ENCODE data around the gene ZC2HC1B.

Gene ZC2HC1B, protein sequence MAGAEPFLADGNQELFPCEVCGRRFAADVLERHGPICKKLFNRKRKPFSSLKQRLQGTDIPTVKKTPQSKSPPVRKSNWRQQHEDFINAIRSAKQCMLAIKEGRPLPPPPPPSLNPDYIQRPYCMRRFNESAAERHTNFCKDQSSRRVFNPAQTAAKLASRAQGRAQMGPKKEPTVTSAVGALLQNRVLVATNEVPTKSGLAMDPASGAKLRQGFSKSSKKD

DNA sequence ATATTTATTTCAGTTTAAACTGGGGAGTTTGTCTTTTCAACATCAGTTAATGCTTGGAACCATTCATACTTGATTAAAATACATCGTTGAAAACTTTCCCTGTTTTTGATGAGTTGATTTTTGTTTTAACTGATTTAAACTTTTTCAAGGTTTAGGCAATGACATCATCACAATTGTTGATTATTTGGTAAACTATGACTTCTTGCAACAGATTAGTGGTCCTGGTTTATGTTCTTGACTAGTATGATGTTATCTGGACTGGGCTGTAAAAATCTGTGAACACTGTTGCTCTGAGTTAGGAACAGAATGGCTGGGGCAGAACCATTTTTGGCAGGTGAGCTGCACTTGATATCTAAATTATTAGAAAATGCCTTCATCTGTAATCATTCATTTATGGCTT, at the start of gene ZC2HC1B:
TSS of gene ZC2HC1B (plus strand) at position 241 of the 400 bp plus-strand sequence. CDS start at position 307, 66 bp downstream.
- Mint-ChIP-seq H3K27ac (no peak within 1 kb of the TSS), H3K4me1 (ENCODE audit: low read depth) (no peaks in the 10 kb centered on the region), H3K4me3 (no peak within 1 kb of the TSS), H3K27me3 (ENCODE audit: low read depth) (no peaks in the 10 kb centered on the region), H3K9me3 (peaks cover 5% of the 10 kb centered on the region), H3K36me3 (ENCODE audit: low read depth) (peaks cover 43% of the 10 kb centered on the region)
- DNase-seq (ENCODE audit: low spot score): no peak

DNA sequence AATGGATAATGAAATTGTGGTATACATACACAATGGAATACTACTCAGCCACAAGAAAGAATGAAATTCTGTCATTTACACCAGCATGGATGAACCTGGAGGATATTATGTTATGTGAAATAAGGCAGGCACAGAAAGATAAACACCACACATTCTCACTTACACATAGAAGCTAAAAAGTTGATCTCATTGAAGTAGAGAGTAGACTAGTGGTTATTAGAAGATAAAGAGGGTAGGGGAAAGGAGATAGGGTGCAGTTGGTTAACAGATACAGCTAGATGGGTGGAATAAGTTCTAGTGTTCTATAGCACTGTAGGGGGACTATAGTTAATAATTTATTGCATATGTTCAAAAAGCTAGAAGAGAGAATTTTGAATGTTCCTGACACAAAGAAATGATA, 46.7 kb upstream of the ZC2HC1B start:
- Mint-ChIP-seq H3K27ac (no peak overlapping the region), H3K9me3 (no peaks in the 10 kb centered on the region), H3K36me3 (ENCODE audit: low read depth) (no peaks in the 10 kb centered on the region), H3K4me3 (no peak overlapping the region), H3K27me3 (ENCODE audit: low read depth) (no peaks in the 10 kb centered on the region), H3K4me1 (ENCODE audit: low read depth) (no peaks in the 10 kb centered on the region)
- DNase-seq (ENCODE audit: low spot score): no peak

DNA sequence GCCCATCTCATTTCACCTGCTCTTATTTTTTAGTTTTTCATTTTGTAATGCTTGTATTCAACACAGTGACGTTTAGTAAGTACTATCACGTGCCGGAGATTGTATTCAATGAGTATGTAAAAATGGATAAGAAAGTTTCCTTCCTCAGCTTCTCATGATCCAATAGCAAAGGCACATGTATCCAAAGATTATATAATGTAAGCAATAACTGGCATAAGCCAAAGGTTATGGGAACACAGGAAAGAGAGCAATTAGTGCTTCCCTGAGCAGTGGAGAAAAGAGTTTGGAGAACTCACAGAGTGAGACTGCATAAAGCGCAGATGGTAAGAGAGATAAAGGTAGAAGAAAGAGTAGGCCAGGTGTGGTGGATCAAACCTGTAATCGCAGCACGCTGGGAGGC, 42.9 kb upstream of the ZC2HC1B start:
- Mint-ChIP-seq H3K27ac (no peak overlapping the region), H3K36me3 (ENCODE audit: low read depth) (peaks cover 2% of the 10 kb centered on the region), H3K27me3 (ENCODE audit: low read depth) (no peaks in the 10 kb centered on the region), H3K4me3 (no peak overlapping the region), H3K9me3 (no peaks in the 10 kb centered on the region), H3K4me1 (ENCODE audit: low read depth) (no peaks in the 10 kb centered on the region)
- no peak for DNase-seq (ENCODE audit: low spot score)

DNA sequence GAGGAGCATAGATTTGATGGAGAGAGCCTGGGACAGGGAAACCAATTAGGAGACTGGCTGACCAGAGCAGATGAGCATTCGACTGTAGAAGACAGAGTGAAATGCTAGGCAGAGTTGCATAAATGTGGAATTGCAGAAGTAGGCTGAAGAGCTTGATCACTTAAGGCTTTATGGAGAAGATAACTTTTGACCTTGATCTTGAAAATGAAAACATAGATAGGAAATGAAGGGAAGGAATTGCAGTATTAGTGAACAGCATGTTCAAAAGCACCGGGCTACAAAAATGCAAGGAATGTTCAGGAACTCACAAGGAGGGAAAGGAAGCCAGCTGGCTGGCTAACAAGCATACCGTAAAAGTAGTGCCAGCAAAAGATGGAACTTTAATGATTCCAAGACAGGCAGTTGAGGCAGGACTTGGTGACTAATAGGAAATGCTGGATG, 41.7 kb upstream of the ZC2HC1B start:
- Mint-ChIP-seq H3K27me3 (ENCODE audit: low read depth) (no peaks in the 10 kb centered on the region), H3K27ac (no peak overlapping the region), H3K36me3 (ENCODE audit: low read depth) (peaks cover 2% of the 10 kb centered on the region), H3K9me3 (no peaks in the 10 kb centered on the region), H3K4me3 (no peak overlapping the region), H3K4me1 (ENCODE audit: low read depth) (no peaks in the 10 kb centered on the region)
- no peak for DNase-seq (ENCODE audit: low spot score)

DNA sequence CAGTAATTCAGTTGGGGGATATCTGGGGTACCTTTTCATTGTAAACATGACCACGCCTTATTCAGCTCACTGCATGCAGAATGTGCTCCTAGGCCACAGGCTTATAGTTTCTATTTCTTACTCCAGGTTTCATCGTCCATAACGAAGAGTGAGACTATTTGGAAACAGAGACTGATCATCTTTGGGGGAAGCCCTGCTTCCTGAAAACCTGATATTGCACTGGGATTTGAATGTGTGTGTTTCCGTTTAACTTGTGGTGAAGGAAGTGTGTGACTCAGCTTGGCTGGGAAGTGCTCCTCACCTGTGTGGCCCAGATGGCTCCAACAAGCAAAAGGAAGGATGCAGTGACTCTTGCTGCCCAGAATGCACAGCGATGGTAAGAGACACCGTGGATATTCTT, 40.7 kb upstream of the ZC2HC1B start:
- peaks cover 2% of the 10 kb centered on the region for H3K36me3 Mint-ChIP-seq (ENCODE audit: low read depth)
- DNase-seq (ENCODE audit: low spot score): no peak
- H3K9me3 Mint-ChIP-seq: no peaks in the 10 kb centered on the region
- H3K4me3 Mint-ChIP-seq: no peak overlapping the region
- H3K27me3 Mint-ChIP-seq (ENCODE audit: low read depth): no peaks in the 10 kb centered on the region
- no peaks in the 10 kb centered on the region for H3K4me1 Mint-ChIP-seq (ENCODE audit: low read depth)
- H3K27ac Mint-ChIP-seq: no peak overlapping the region

DNA sequence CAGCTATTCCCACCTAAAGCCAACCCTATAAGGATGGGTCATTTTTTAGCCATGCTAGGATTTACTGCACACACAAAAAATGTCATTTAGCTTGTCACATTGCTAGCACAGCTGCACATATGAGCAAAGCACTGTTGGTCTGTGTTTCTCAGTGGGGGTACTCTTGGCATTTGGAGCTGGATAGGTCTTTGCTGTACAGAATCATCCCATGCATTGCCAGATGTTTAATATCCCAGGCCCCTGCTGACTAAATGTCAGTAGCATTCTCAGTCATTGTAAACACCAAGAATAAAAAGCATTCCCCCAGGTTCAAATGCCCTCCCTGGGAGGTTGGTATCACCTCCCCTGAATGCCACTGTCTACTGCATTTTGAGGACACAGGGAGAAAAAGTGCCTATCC, 35.7 kb upstream of the ZC2HC1B start:
- H3K27ac Mint-ChIP-seq: no peak overlapping the region
- DNase-seq (ENCODE audit: low spot score): no peak
- H3K4me3 Mint-ChIP-seq: no peak overlapping the region
- no peaks in the 10 kb centered on the region for H3K9me3 Mint-ChIP-seq
- H3K27me3 Mint-ChIP-seq (ENCODE audit: low read depth): no peaks in the 10 kb centered on the region
- no peaks in the 10 kb centered on the region for H3K4me1 Mint-ChIP-seq (ENCODE audit: low read depth)
- peaks cover 2% of the 10 kb centered on the region for H3K36me3 Mint-ChIP-seq (ENCODE audit: low read depth)

DNA sequence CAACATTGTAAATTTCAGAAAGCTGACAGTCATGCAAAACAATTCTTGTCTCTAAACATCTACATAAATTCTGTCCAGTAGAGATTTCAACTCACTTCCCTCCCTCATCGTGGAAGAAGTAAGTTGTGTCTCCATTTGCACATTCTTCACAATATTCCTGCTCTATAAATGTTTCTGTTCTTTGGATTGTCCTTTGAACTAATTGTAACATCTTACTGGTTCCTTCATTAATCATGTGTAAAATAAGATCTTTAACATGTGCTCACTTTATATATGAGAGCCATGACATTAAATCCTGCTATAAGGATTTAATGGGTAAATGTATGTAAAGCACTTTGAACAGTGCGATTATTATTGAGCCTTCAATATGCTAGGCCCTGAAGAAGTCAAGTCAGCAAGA, 28.1 kb upstream of the ZC2HC1B start:
- no peaks in the 10 kb centered on the region for H3K9me3 Mint-ChIP-seq
- no peaks in the 10 kb centered on the region for H3K4me1 Mint-ChIP-seq (ENCODE audit: low read depth)
- H3K27ac Mint-ChIP-seq: no peak overlapping the region
- no peaks in the 10 kb centered on the region for H3K36me3 Mint-ChIP-seq (ENCODE audit: low read depth)
- no peak for DNase-seq (ENCODE audit: low spot score)
- no peak overlapping the region for H3K4me3 Mint-ChIP-seq
- H3K27me3 Mint-ChIP-seq (ENCODE audit: low read depth): no peaks in the 10 kb centered on the region

DNA sequence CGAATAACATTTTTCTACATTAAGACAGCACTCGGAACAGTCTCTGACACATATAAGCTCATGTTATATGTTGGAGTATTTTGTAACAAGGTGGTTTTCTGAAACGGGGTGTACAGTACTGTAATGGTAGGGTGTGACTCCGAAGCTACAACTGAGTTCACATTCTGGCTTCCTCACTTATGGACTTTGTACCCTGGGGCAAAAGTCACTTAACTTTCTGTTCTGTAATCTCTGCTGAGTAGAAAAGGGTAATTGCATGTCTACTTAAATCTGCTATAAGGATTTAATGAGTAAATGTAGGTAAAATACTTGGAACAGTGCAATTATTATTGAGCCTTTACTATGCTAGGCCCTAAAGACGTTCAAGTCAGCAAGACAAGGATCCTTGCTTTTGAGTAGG, 25.9 kb upstream of the ZC2HC1B start:
- no peak for DNase-seq (ENCODE audit: low spot score)

DNA sequence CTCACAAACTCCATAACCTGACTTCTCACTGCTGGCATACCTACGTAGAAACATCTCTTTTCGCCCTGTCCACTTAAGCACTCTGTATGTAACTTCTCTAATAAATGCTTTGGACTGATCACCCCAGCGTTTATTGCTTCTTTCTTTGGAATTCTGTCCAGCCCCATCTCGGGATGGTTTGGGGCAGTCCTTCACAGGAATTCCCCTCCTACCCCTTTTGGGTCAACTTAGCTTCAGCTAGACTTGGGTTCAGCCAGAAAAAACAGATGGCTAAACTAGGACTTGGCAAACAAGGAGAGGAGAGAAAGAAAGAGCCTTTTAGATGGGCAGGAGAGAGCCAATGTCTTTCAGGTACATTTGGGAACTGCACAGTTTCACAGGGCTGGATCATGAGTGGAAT, 25.1 kb upstream of the ZC2HC1B start:
- no peak for DNase-seq (ENCODE audit: low spot score)
- no peak overlapping the region for H3K4me3 Mint-ChIP-seq
- H3K27ac Mint-ChIP-seq: no peak overlapping the region
- peaks cover 9% of the 10 kb centered on the region for H3K4me1 Mint-ChIP-seq (ENCODE audit: low read depth)
- peaks cover 6% of the 10 kb centered on the region for H3K36me3 Mint-ChIP-seq (ENCODE audit: low read depth)
- no peaks in the 10 kb centered on the region for H3K27me3 Mint-ChIP-seq (ENCODE audit: low read depth)
- H3K9me3 Mint-ChIP-seq: no peaks in the 10 kb centered on the region

More for the DNA sequence above, 25.9 kb upstream of the ZC2HC1B start:
- no peaks in the 10 kb centered on the region for H3K36me3 Mint-ChIP-seq (ENCODE audit: low read depth)
- H3K27me3 Mint-ChIP-seq (ENCODE audit: low read depth): no peaks in the 10 kb centered on the region
- H3K4me3 Mint-ChIP-seq: no peak overlapping the region
- no peak overlapping the region for H3K27ac Mint-ChIP-seq
- peaks cover 4% of the 10 kb centered on the region for H3K4me1 Mint-ChIP-seq (ENCODE audit: low read depth)
- H3K9me3 Mint-ChIP-seq: no peaks in the 10 kb centered on the region

DNA sequence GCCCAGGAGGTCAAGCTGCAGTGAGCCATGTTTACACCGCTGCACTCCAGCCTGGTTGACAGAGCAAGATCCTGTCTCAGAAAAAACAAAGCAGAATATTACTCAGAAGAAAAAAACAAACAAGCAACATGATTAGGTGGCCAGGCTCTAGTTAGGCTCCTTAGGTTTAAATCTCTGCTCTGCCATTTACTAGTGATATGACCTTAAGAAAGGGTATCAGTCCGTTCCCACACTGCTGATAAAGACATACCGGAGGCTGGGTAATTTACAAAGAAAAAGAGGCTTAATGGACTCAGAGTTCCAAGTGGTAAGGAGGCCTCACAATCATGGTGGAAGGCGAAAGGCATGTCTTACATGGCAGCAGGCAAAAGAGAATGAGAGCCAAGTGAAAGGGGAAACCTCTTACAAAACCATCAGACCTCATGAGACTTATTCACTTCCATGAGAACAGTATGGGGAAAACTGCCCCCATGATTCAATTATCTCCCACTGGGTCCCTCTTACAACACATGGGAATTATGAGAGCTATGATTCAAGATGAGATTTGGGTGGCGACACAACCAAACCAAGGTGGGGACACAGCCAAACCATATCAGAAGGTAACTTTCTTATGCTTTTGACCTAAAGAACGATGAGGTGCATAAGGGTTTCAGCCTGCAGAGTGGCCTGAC, 23.5 kb upstream of the ZC2HC1B start:
- Mint-ChIP-seq H3K36me3 (ENCODE audit: low read depth) (peaks cover 14% of the 10 kb centered on the region), H3K27ac (no peak overlapping the region), H3K4me3 (no peak overlapping the region), H3K4me1 (ENCODE audit: low read depth) (peaks cover 13% of the 10 kb centered on the region), H3K9me3 (no peaks in the 10 kb centered on the region), H3K27me3 (ENCODE audit: low read depth) (no peaks in the 10 kb centered on the region)
- no peak for DNase-seq (ENCODE audit: low spot score)

DNA sequence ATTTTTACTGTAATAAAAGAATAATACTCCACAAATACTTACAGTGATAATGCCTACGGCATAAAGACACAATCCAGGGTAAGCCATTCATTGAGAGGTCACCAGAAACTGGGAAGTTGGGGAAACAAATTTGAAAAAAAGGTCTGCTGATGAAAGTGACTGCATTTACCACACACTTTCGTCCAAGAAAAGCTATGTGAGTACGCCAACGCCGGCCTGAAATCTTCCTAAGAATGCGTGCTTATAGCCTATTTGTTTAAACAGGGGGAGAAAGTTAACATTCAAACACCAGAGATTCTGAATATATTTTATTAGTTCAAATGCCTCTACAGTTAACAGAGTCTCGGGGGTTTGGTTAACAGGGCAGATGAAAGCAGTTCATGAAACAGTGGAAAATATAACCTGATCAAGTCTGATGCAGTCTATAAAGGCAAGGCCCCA, 21.8 kb upstream of the ZC2HC1B start:
- H3K36me3 Mint-ChIP-seq (ENCODE audit: low read depth): peaks cover 28% of the 10 kb centered on the region
- H3K4me3 Mint-ChIP-seq: peak overlapping the region; percentile 92
- no peaks in the 10 kb centered on the region for H3K27me3 Mint-ChIP-seq (ENCODE audit: low read depth)
- H3K27ac Mint-ChIP-seq: peak overlapping the region; percentile 96
- DNase-seq (ENCODE audit: low spot score): no peak
- H3K4me1 Mint-ChIP-seq (ENCODE audit: low read depth): peaks cover 17% of the 10 kb centered on the region
- no peaks in the 10 kb centered on the region for H3K9me3 Mint-ChIP-seq

DNA sequence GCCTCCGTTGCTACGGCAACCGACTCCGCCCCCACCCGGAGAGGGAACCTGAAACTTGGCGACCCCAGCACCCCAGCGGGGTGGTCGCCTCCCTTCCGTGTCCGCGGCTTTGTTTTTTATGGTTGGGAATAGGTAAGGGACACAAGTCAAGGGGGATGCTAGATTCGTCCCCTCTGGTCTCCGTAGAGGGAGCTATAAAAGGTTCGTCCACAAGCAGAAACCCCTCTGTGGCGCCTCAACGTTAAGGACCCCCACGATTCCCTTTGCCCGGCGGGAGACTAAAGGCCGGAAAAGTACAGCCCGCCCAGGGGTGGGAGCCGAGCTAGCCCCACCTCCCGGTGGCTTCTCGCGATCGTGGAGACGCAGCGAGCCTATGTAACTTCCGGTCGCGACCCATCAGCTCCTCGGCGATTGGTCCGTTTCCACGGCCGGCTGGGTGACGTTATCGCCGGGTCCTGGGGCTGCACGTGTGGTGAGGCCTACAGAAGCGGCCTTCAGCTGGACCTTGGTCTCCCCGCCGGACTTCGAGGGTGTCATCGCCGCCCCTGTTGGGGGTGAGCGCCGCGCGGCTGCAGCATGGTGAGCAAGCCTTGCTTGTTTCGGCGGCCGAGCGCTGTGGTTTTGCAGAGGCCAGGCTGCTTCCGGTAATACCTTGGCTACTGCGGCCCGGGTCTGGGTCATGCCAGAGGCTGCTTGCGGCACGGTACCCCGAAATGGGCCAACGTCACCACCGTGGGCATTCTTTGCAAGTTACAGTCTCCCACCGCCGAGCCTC, 21.2 kb upstream of the ZC2HC1B start, which contains the start of gene LTV1:
TSS of gene LTV1 (plus strand) at position 437 of the 775 bp plus-strand sequence. CDS start at position 577, 140 bp downstream.
- no peaks in the 10 kb centered on the region for H3K9me3 Mint-ChIP-seq
- H3K4me1 Mint-ChIP-seq (ENCODE audit: low read depth): peaks cover 17% of the 10 kb centered on the region
- DNase-seq (ENCODE audit: low spot score): peak; percentile 91
- H3K36me3 Mint-ChIP-seq (ENCODE audit: low read depth): peaks cover 32% of the 10 kb centered on the region
- peak within 1 kb of the TSS; percentile 96 for H3K27ac Mint-ChIP-seq
- peak within 1 kb of the TSS; percentile 92 for H3K4me3 Mint-ChIP-seq
- H3K27me3 Mint-ChIP-seq (ENCODE audit: low read depth): no peaks in the 10 kb centered on the region

DNA sequence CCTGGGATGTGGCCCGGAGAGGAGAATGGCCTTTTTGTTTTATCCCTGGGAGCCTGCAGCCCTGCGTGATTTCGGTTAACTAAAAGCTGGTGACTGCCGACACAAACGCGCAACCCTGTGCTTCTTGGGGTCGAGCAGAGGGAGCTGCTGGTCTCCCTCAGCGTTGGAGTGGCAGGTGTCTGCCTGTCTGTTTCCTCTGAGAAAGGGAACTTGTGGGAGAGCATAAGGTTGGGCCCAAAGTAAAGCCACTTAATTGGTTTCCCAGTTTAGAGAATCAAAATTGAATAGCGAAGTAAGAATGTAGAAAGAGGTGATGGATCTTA, 20.6 kb upstream of the ZC2HC1B start:
- DNase-seq (ENCODE audit: low spot score): no peak
- Mint-ChIP-seq H3K36me3 (ENCODE audit: low read depth) (peaks cover 37% of the 10 kb centered on the region), H3K4me1 (ENCODE audit: low read depth) (peaks cover 17% of the 10 kb centered on the region), H3K27ac (peak overlapping the region; percentile 96), H3K27me3 (ENCODE audit: low read depth) (no peaks in the 10 kb centered on the region), H3K4me3 (peak overlapping the region; percentile 92), H3K9me3 (no peaks in the 10 kb centered on the region)

DNA sequence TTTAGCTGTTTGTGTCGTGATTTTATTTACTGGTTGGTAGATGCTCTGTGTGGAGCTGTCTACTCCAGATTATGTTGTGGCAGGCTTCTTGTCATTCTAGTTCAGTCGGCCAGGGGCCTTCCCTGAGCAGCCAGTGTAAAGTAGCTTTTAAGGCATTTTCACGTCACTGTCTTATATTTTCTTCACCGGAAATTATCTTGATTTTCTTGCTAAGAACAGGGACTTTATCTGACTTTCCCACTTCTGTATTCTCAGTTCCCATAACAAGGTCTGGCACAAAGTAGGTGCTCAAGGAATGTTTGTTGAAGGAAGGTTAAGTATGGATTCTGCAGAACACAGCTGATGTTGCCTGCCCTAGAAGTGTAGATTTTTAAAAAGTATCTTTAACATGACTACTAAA, 20.3 kb upstream of the ZC2HC1B start:
- DNase-seq (ENCODE audit: low spot score): peak; percentile 11
- H3K9me3 Mint-ChIP-seq: no peaks in the 10 kb centered on the region
- H3K4me3 Mint-ChIP-seq: peak overlapping the region; percentile 92

More for the DNA sequence above, 20.3 kb upstream of the ZC2HC1B start:
- Mint-ChIP-seq H3K27ac (peak overlapping the region; percentile 96), H3K27me3 (ENCODE audit: low read depth) (no peaks in the 10 kb centered on the region), H3K36me3 (ENCODE audit: low read depth) (peaks cover 40% of the 10 kb centered on the region), H3K4me1 (ENCODE audit: low read depth) (peaks cover 18% of the 10 kb centered on the region)
